HCT116 (cell line): Measurements from ENCODE around the gene SEPTIN5. TPM values are rescaled to one million over a fixed set of nuclear protein-coding genes. Genes with fewer than 3 reads are reported as not detected.

ENCODE experiments used
- ATAC-seq: fragments of 200-7000 bp; cut with Tn5 transposase; 2 replicates; pipeline ENCODE4 v1.9.1; 2020; ENCODE audit warnings: mild to moderate bottlenecking, moderate library complexity
- BruUV-seq: library from RNA; stranded (reverse); fragments of 400-500 nt; replicated peaks from 2 replicates; lab custom pipeline; 2021; lab: Mats Ljungman, UMichigan
- CTCF ChIA-PET: fragments of 300-600 bp; sonication (Branson Sonifier 250); formaldehyde crosslinking; loops from one replicate; lab custom pipeline; 2021; ENCODE audit warnings: antibody characterized with exemption; lab: Charles Lee
- POLR2A ChIA-PET: fragments of 300-600, 350-600 bp; sonication (Branson Sonifier 250); formaldehyde crosslinking; loops from one replicate; lab custom pipeline; 2021; ENCODE audit warnings: antibody characterized with exemption; lab: Charles Lee
- RAD21 ChIA-PET, 2 experiments: fragments of 300-600 bp; sonication (Branson Sonifier 250); formaldehyde crosslinking; loops; one replicate each; lab custom pipeline; 2023; ENCODE audit warnings: low total read pairs in 2 of 2; ENCODE audit not compliant: uncharacterized antibody in 2 of 2, unreplicated experiment in 2 of 2, low non-redundant PET in 1 of 2; lab: Charles Lee
- DNase-seq: peaks from one replicate; pipeline ENCODE4 v3.0.0-alpha.2; 2010; ENCODE audit warnings: low read depth, low spot score
- H2AFZ ChIP-seq: fragments of 200-600 bp; shearing (Covaris generic), sonication (generic); 2 replicates; pipeline ENCODE4 v1.6.1; 2017; ENCODE audit warnings: low read depth, mixed run types, mixed read lengths, antibody characterized with exemption, low read length; ENCODE audit not compliant: poor library complexity, severe bottlenecking
- H3K27ac ChIP-seq: 2 replicates; pipeline ENCODE4 v1.5.1; 2012; ENCODE audit warnings: low read depth, low read length
- H3K27me3 ChIP-seq: fragments of 200-600 bp; sonication (generic); 2 replicates; pipeline ENCODE4 v1.6.1; 2016; ENCODE audit warnings: mixed run types, low read length, mixed read lengths; ENCODE audit not compliant: insufficient read depth
- H3K36me3 ChIP-seq, 2 experiments: fragments of 200-500 bp in 1 of 2; fragments of 200-600 bp in 1 of 2; sonication (Bioruptor generic) in 1 of 2; sonication (generic) in 1 of 2; 2 replicates each; pipeline versions ENCODE4 v1.5.1 to v1.6.1; 2014 to 2016; ENCODE audit warnings: low read length in 2 of 2, inconsistent platforms in 1 of 2, mixed read lengths in 1 of 2, mixed run types in 1 of 2; ENCODE audit not compliant: insufficient read depth in 2 of 2, control insufficient read depth in 1 of 2
- H3K4me1 ChIP-seq, 2 experiments: fragments of 200-600 bp in 1 of 2; sonication (generic) in 1 of 2; 2 replicates each; pipeline versions ENCODE4 v1.5.1 to v1.6.1; 2012 to 2017; ENCODE audit warnings: low read length in 2 of 2, inconsistent platforms in 1 of 2, mild to moderate bottlenecking in 1 of 2, mixed read lengths in 1 of 2, mixed run types in 1 of 2, moderate library complexity in 1 of 2; ENCODE audit not compliant: insufficient read depth in 2 of 2, control insufficient read depth in 1 of 2
- H3K4me2 ChIP-seq: fragments of 200-600 bp; sonication (generic); 2 replicates; pipeline ENCODE4 v1.6.1; 2017; ENCODE audit warnings: mixed run types, low read length, mixed read lengths
- H3K4me3 ChIP-seq, 2 experiments: fragments of 200-600 bp in 1 of 2; sonication (generic) in 1 of 2; replicated peaks in 1 of 2; 2 replicates each; pipeline ENCODE4 v1.5.1; 2011 to 2016; ENCODE audit warnings: low read length in 2 of 2, control low read depth in 1 of 2, low read depth in 1 of 2, mild to moderate bottlenecking in 1 of 2, mixed read lengths in 1 of 2, mixed run types in 1 of 2
- H3K79me2 ChIP-seq: fragments of 200-600 bp; sonication (generic); 2 replicates; pipeline ENCODE4 v1.6.1; 2017; ENCODE audit warnings: mild to moderate bottlenecking, mixed run types, low read length, moderate library complexity, mixed read lengths; ENCODE audit not compliant: insufficient read depth
- H3K9ac ChIP-seq: fragments of 200-600 bp; sonication (generic); 2 replicates; pipeline ENCODE4 v1.6.1; 2016; ENCODE audit warnings: low read length, mixed read lengths
- H3K9me2 ChIP-seq: fragments of 200-600 bp; sonication (generic), shearing (Covaris generic); 2 replicates; pipeline ENCODE4 v1.6.1; 2017; ENCODE audit warnings: mixed run types, mild to moderate bottlenecking, moderate library complexity; ENCODE audit not compliant: insufficient read depth
- H3K9me3 ChIP-seq, 2 experiments: fragments of 200-500 bp in 1 of 2; fragments of 200-600 bp in 1 of 2; sonication (Bioruptor generic) in 1 of 2; sonication (generic) in 1 of 2; 2 replicates each; pipeline ENCODE4 v1.6.1; 2014 to 2017; ENCODE audit warnings: low read length in 2 of 2, mixed read lengths in 2 of 2, inconsistent platforms in 1 of 2, low read depth in 1 of 2, mild to moderate bottlenecking in 1 of 2, mixed run types in 1 of 2, moderate library complexity in 1 of 2; ENCODE audit not compliant: control insufficient read depth in 1 of 2, insufficient read depth in 1 of 2
- H4K20me1 ChIP-seq: fragments of 200-600 bp; sonication (generic), shearing (Covaris generic); 2 replicates; pipeline ENCODE4 v1.6.1; 2017; ENCODE audit warnings: mixed run types, mild to moderate bottlenecking, moderate library complexity; ENCODE audit not compliant: insufficient read depth
- CBX3 ChIP-seq: IDR thresholded peaks from 2 replicates; pipeline ENCODE4 v1.6.1; 2012; ENCODE audit warnings: low read depth
- JUND ChIP-seq: IDR thresholded peaks from 2 replicates; pipeline ENCODE4 v1.6.1; 2012
- POLR2AphosphoS5 ChIP-seq: IDR thresholded peaks from 2 replicates; pipeline ENCODE4 v1.6.1; 2011; ENCODE audit warnings: mild to moderate bottlenecking, low read depth, low read length, moderate library complexity
- TCF7L2 ChIP-seq: IDR thresholded peaks from 2 replicates; pipeline ENCODE4 v1.7.0; 2011; ENCODE audit warnings: borderline replicate concordance, inconsistent platforms; ENCODE audit not compliant: insufficient read depth, insufficient read length; ENCODE audit errors: extremely low read depth
- YY1 ChIP-seq: IDR thresholded peaks from 2 replicates; pipeline ENCODE4 v1.6.1; 2011; ENCODE audit warnings: low read length, low read depth, moderate library complexity, mild to moderate bottlenecking; ENCODE audit not compliant: insufficient replicate concordance; ENCODE audit errors: extremely low read depth
- ZFX ChIP-seq: fragments of 450-650 bp; IDR thresholded peaks from 2 replicates; pipeline ENCODE4 v1.6.1; 2017
- intact Hi-C: fragments of 100-400 bp; cut with micrococcal nuclease; formaldehyde crosslinking; loops from 2 replicates; pipeline ENCODE4 v1.10.0; 2022
- total RNA-seq: library from RNA; stranded (reverse); gene quantifications from one replicate; pipeline ENCODE4 v1.2.1, GENCODE V29; 2021; ENCODE audit not compliant: unreplicated experiment
- TF ChIP-seq, protein P1 (sequence below), 3 experiments: fragments of 200-600 bp in 1 of 3; sonication (generic) in 1 of 3; IDR thresholded peaks in 2 of 3; conservative IDR thresholded peaks in 1 of 3; 2 replicates each; pipeline ENCODE4 v1.5.1; 2012 to 2017; ENCODE audit warnings: low read depth in 2 of 3, low read length in 2 of 3, antibody characterized with exemption in 1 of 3, borderline replicate concordance in 1 of 3, control low read depth in 1 of 3, mild to moderate bottlenecking in 1 of 3, mixed read lengths in 1 of 3, mixed run types in 1 of 3, moderate library complexity in 1 of 3; ENCODE audit not compliant: insufficient read depth in 1 of 3
- TF ChIP-seq, protein P2 (sequence below): IDR thresholded peaks from 2 replicates; pipeline ENCODE4 v1.6.1; 2012; ENCODE audit warnings: low read depth
- TF ChIP-seq, protein P3 (sequence below): IDR thresholded peaks from 2 replicates; pipeline ENCODE4 v1.6.1; 2012

Gene SEPTIN5
- total RNA-seq, 1 experiment from 2014 or later, result 9.0 TPM

DNA sequence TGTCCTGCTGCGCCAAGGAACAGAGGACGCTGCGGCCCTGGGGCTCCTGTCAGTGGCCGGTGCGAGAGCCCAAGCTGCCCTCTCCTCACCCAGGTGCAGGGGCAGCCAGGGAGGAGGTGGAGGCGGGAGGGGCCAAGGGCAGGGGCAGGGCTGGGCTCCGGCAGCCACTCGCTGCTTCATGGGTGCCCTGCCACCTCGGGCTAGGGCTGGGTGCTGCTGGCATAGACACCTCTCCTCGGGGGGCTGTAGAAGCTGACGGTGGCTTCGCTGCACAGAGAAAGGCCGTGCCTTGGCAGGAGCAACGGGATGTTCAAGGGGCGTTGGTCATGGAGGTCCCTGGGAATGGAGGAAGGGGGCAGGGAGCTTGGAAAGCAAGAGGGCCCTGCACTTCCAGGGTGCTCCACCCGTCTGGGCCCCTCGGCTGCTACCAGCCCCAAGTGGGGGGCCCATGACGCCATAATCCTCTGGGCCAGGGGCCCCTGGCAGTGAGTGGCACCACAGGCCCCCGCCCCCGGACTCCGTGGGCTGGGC, 44.7 kb downstream of the SEPTIN5 start:
- no peaks in the 10 kb centered on the region for H3K36me3 ChIP-seq
- no peak for TF ChIP-seq POLR2AphosphoS5
- no peak for TF ChIP-seq JUND
- TF ChIP-seq, protein P1, sequence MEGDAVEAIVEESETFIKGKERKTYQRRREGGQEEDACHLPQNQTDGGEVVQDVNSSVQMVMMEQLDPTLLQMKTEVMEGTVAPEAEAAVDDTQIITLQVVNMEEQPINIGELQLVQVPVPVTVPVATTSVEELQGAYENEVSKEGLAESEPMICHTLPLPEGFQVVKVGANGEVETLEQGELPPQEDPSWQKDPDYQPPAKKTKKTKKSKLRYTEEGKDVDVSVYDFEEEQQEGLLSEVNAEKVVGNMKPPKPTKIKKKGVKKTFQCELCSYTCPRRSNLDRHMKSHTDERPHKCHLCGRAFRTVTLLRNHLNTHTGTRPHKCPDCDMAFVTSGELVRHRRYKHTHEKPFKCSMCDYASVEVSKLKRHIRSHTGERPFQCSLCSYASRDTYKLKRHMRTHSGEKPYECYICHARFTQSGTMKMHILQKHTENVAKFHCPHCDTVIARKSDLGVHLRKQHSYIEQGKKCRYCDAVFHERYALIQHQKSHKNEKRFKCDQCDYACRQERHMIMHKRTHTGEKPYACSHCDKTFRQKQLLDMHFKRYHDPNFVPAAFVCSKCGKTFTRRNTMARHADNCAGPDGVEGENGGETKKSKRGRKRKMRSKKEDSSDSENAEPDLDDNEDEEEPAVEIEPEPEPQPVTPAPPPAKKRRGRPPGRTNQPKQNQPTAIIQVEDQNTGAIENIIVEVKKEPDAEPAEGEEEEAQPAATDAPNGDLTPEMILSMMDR (IDR thresholded peaks at IDR 0.05 in 2 of 3, conservative IDR thresholded peaks at IDR 0.05 in 1 of 3; ENCODE audit: borderline replicate concordance in 1 of 3, insufficient read depth in 1 of 3, low read depth in 2 of 3, low read length in 2 of 3), result no peak
- TF ChIP-seq, protein P2, sequence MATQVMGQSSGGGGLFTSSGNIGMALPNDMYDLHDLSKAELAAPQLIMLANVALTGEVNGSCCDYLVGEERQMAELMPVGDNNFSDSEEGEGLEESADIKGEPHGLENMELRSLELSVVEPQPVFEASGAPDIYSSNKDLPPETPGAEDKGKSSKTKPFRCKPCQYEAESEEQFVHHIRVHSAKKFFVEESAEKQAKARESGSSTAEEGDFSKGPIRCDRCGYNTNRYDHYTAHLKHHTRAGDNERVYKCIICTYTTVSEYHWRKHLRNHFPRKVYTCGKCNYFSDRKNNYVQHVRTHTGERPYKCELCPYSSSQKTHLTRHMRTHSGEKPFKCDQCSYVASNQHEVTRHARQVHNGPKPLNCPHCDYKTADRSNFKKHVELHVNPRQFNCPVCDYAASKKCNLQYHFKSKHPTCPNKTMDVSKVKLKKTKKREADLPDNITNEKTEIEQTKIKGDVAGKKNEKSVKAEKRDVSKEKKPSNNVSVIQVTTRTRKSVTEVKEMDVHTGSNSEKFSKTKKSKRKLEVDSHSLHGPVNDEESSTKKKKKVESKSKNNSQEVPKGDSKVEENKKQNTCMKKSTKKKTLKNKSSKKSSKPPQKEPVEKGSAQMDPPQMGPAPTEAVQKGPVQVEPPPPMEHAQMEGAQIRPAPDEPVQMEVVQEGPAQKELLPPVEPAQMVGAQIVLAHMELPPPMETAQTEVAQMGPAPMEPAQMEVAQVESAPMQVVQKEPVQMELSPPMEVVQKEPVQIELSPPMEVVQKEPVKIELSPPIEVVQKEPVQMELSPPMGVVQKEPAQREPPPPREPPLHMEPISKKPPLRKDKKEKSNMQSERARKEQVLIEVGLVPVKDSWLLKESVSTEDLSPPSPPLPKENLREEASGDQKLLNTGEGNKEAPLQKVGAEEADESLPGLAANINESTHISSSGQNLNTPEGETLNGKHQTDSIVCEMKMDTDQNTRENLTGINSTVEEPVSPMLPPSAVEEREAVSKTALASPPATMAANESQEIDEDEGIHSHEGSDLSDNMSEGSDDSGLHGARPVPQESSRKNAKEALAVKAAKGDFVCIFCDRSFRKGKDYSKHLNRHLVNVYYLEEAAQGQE, result no peak
- TF ChIP-seq YY1, result no peak
- TF ChIP-seq ZFX, result no peak
- TF ChIP-seq, protein P3, sequence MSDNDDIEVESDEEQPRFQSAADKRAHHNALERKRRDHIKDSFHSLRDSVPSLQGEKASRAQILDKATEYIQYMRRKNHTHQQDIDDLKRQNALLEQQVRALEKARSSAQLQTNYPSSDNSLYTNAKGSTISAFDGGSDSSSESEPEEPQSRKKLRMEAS, result no peak
- TF ChIP-seq TCF7L2, result no peak
- no peak for TF ChIP-seq CBX3
- TF ChIP-seq, all 23 proteins: peak for 0
- no peak overlapping the region for H2AFZ ChIP-seq
- ChIA-PET CTCF (interaction anchor here (3.1 kb wide), 1 partner anchor 28 kb away, joined by 14 read pairs; no protein-coding TSS in a partner anchor), POLR2A (no interaction called here), RAD21 (no interaction called here)
- H3K9me2 ChIP-seq, result no peaks in the 10 kb centered on the region
- no peaks in the 10 kb centered on the region for H3K9me3 ChIP-seq
- H3K27ac ChIP-seq, result no peak overlapping the region
- H3K4me3 ChIP-seq, result no peak overlapping the region
- H3K4me1 ChIP-seq, result peaks cover 4 to 16% of the 10 kb centered on the region in 2 experiments; a peak in 3 of 4 replicates
- BruUV-seq, result no TSS peak
- DNase-seq (no peak), ATAC-seq (no peak)
- H3K27me3 ChIP-seq, result no peaks in the 10 kb centered on the region
- intact Hi-C loops, result no loop called here
- no peaks in the 10 kb centered on the region for H3K79me2 ChIP-seq
- H3K9ac ChIP-seq, result no peak overlapping the region
- H4K20me1 ChIP-seq, result no peaks in the 10 kb centered on the region
- no peak overlapping the region for H3K4me2 ChIP-seq
